Progenitor cell of endocrine pancreas (in vitro differentiated cells): Measurements from ENCODE around the gene ITPR2. TPM values are rescaled to one million over a fixed set of nuclear protein-coding genes. Genes with fewer than 3 reads are reported as not detected.

Experiments used
- DNase-seq: peaks from one replicate; pipeline ENCODE4 v3.0.0; 2021; ENCODE audit warnings: low spot score; ENCODE audit not compliant: unreplicated experiment
- H3K27ac Mint-ChIP-seq: 2 replicates; pipeline ENCODE4 v1.8.0; 2021; ENCODE audit warnings: mild to moderate bottlenecking, moderate library complexity, mixed read lengths
- H3K27me3 Mint-ChIP-seq: 2 replicates; pipeline ENCODE4 v1.8.0; 2021; ENCODE audit warnings: mixed read lengths
- H3K36me3 Mint-ChIP-seq: 2 replicates; pipeline ENCODE4 v1.8.0; 2022; ENCODE audit warnings: mixed read lengths; ENCODE audit not compliant: insufficient read depth
- H3K4me1 Mint-ChIP-seq: 2 replicates; pipeline ENCODE4 v1.8.0; 2021; ENCODE audit warnings: low read depth, mixed read lengths
- H3K4me3 Mint-ChIP-seq: 2 replicates; pipeline ENCODE4 v1.8.0; 2021; ENCODE audit warnings: low read depth, mild to moderate bottlenecking, moderate library complexity, mixed read lengths
- H3K9me3 Mint-ChIP-seq: 2 replicates; pipeline ENCODE4 v1.8.0; 2021; ENCODE audit warnings: low read depth, mixed read lengths
- total RNA-seq: library from RNA; stranded (reverse); gene quantifications from 2 replicates; pipeline ENCODE4 v1.2.1, GENCODE V29; 2021
- TF ChIP-seq, protein P1 (sequence below): fragments of 200-600 bp; sonication (generic); IDR thresholded peaks from one replicate; pipeline ENCODE4 v1.5.0; 2021; ENCODE audit warnings: antibody characterized with exemption, mild to moderate bottlenecking; ENCODE audit not compliant: unreplicated experiment

Gene ITPR2
- total RNA-seq, 1 donor from 2014 or later = 72.4 TPM

GRCh38 chr12:26749781-26750180 is 83.2 kb downstream of the ITPR2 start:
- TF ChIP-seq, protein P1, sequence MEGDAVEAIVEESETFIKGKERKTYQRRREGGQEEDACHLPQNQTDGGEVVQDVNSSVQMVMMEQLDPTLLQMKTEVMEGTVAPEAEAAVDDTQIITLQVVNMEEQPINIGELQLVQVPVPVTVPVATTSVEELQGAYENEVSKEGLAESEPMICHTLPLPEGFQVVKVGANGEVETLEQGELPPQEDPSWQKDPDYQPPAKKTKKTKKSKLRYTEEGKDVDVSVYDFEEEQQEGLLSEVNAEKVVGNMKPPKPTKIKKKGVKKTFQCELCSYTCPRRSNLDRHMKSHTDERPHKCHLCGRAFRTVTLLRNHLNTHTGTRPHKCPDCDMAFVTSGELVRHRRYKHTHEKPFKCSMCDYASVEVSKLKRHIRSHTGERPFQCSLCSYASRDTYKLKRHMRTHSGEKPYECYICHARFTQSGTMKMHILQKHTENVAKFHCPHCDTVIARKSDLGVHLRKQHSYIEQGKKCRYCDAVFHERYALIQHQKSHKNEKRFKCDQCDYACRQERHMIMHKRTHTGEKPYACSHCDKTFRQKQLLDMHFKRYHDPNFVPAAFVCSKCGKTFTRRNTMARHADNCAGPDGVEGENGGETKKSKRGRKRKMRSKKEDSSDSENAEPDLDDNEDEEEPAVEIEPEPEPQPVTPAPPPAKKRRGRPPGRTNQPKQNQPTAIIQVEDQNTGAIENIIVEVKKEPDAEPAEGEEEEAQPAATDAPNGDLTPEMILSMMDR = no peak
- Mint-ChIP-seq H3K27me3 (no peaks in the 10 kb centered on the region), H3K4me1 (no peaks in the 10 kb centered on the region), H3K4me3 (no peak overlapping the region), H3K9me3 (peaks cover 17% of the 10 kb centered on the region), H3K27ac (no peak overlapping the region), H3K36me3 (peaks cover 10% of the 10 kb centered on the region)
- DNase-seq = no peak

DNA sequence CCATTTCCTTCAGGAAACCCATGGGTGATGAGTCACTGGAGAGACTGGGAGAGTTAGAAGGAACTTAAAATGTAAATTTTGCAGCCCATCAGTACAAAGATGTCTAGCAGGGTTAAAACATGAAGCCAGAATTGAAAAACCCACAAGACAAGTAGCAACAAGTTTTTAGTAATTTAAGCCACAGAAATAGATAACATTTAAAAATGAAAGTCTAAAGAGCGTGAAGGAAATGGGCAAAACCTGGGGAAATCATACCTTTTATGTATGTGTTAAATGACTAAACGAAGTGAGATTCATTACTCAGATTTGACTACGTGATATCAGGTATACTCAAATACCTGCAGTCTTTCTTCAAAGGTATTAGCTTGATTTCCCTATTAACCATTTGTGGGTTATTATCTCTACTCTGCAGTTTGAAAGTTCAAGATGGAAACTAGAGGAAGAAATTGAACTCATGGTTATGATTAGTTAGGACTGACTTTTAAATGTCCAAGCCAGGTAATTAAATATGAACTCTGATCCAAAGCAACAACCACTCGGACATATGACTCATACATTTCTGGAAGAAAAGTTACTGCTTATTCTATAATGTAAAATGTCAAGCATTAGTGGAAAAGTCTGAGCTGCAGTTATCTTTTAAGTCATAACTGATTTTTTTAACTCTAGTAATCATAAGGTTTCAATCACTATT is 84.1 kb downstream of the ITPR2 start:
- H3K27ac Mint-ChIP-seq = no peak overlapping the region

GRCh38 chr12:26748412-26748740 is 84.6 kb downstream of the ITPR2 start:
- H3K4me3 Mint-ChIP-seq = no peak overlapping the region
- peaks cover 4% of the 10 kb centered on the region for H3K9me3 Mint-ChIP-seq
- peaks cover 2% of the 10 kb centered on the region for H3K4me1 Mint-ChIP-seq
- no peaks in the 10 kb centered on the region for H3K27me3 Mint-ChIP-seq
- no peak for DNase-seq
- TF ChIP-seq, protein P1 = no peak
- H3K36me3 Mint-ChIP-seq = peaks cover 4% of the 10 kb centered on the region
- H3K27ac Mint-ChIP-seq = no peak overlapping the region

More for the DNA sequence above, 84.1 kb downstream of the ITPR2 start:
- H3K4me1 Mint-ChIP-seq = peaks cover 2% of the 10 kb centered on the region
- H3K27me3 Mint-ChIP-seq = no peaks in the 10 kb centered on the region
- no peak for DNase-seq
- TF ChIP-seq, protein P1 = no peak
- H3K9me3 Mint-ChIP-seq = peaks cover 10% of the 10 kb centered on the region
- H3K4me3 Mint-ChIP-seq = no peak overlapping the region
- H3K36me3 Mint-ChIP-seq = peaks cover 5% of the 10 kb centered on the region

DNA sequence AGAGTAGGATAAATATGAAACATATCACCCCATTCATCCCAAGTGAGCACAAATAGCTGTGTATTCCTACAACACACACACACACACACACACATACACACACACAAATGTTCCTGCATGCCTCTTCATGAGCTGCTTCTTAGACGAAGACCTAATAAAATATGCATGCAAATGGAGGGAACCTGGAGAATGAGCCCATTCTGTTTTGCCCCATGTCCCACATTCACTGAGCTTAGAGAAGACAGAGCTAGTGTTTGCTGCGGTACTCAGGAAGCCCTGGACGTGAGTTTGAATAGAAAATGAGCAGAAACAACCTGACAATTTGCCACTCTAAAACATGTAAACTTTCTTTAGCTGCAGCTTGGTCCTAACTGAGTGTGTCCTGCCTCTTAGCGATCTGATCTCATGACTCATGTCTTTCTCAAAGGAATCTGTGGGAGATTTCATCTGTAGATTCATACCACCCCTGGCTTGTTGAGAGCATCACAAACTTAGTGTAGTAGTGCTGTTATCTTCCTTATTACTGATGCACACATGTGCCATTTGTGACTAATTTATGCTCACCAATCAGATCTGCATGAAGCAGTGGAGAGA is 86.8 kb downstream of the ITPR2 start:
- no peak overlapping the region for H3K27ac Mint-ChIP-seq
- TF ChIP-seq, protein P1 = no peak
- no peak for DNase-seq

DNA sequence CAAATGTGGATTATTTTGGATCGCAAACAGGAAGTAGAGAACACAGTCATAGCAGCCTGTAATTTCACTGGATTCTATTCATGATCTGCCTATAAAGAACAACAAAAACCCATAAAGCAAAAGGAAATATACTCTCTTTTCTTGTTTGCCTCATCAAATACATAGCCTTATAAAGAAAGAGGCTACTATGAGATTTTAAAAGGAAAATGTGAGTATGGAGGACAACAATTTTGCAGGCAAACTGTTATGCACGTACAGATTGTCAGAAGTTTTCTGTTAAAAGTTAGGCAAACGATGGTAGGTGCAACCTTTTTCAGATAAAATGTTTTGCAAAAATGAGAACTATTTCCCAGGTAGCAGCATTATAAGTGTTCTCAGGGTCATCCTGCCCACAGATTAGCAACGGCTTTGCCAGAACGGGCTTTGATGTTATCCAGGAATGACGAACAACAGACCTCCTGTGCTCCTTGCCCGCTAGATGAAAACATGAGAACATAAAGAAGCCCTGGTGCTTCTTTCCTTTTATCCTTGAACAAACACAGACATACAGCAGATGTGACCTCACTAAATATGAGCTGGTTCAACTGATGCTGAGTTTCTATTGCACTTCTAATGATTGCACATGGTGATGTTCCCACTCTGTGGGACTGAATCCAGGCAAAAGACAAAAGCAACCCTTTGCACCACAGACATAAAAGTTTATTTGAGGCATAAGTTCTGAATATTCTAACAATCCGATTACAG is 88.1 kb downstream of the ITPR2 start:
- no peaks in the 10 kb centered on the region for H3K27me3 Mint-ChIP-seq
- no peak overlapping the region for H3K4me3 Mint-ChIP-seq
- H3K36me3 Mint-ChIP-seq = peaks cover 3% of the 10 kb centered on the region
- peaks cover 4% of the 10 kb centered on the region for H3K9me3 Mint-ChIP-seq
- H3K27ac Mint-ChIP-seq = no peak overlapping the region
- peaks cover 8% of the 10 kb centered on the region for H3K4me1 Mint-ChIP-seq
- DNase-seq = no peak
- TF ChIP-seq, protein P1 = no peak

More for the DNA sequence above, 86.8 kb downstream of the ITPR2 start:
- Mint-ChIP-seq H3K4me3 (no peak overlapping the region), H3K27me3 (no peaks in the 10 kb centered on the region), H3K9me3 (no peaks in the 10 kb centered on the region), H3K36me3 (no peaks in the 10 kb centered on the region), H3K4me1 (peaks cover 8% of the 10 kb centered on the region)
